Stimulated activated CD8-positive, alpha-beta memory T cell treated with anti-CD3 and anti-CD28 coated beads, Interleukin-4, amount 100 ng/mL, for 24 hours (primary cell): ENCODE results near the gene C6orf62.
"Not testable (repeated sequence)": the region's sequence is repeated elsewhere in the genome, so short reads cannot be mapped to it uniquely, and the experiment has no call there.

Experiments used
- DNase-seq: peaks from one replicate; pipeline ENCODE4 v3.0.0-alpha.2; 2020; ENCODE audit warnings: low read depth

Gene C6orf62

GRCh38 chr6:24696097-24696496 lies 22.9 kb downstream of the C6orf62 start:
- no peak for DNase-seq

- not testable (repeated sequence) for DNase-seq
Observed at GRCh38 chr6:24695635-24696034, 23.3 kb downstream of the C6orf62 start.

GRCh38 chr6:24694198-24694597 lies 24.8 kb downstream of the C6orf62 start:
- no peak for DNase-seq

- DNase-seq: no peak
Observed at GRCh38 chr6:24692848-24693592, 25.9 kb downstream of the C6orf62 start.

- DNase-seq: no peak
Observed at GRCh38 chr6:24692415-24692814, 26.5 kb downstream of the C6orf62 start.

GRCh38 chr6:24692003-24692402 lies 27.0 kb downstream of the C6orf62 start:
- DNase-seq: no peak

- no peak for DNase-seq
Observed at GRCh38 chr6:24691550-24691949, 27.4 kb downstream of the C6orf62 start.

GRCh38 chr6:24690593-24690992 lies 28.4 kb downstream of the C6orf62 start:
- no peak for DNase-seq

GRCh38 chr6:24689964-24690363 lies 29.0 kb downstream of the C6orf62 start:
- DNase-seq: no peak

- no peak for DNase-seq
Observed at GRCh38 chr6:24686946-24687345, 32.0 kb downstream of the C6orf62 start.

- no peak for DNase-seq
Observed at GRCh38 chr6:24686408-24686807, 32.5 kb downstream of the C6orf62 start.

- DNase-seq: no peak
Observed at GRCh38 chr6:24683297-24684296, 35.4 kb downstream of the C6orf62 start.

GRCh38 chr6:24680582-24680981 lies 38.4 kb downstream of the C6orf62 start:
- DNase-seq: no peak

GRCh38 chr6:24678792-24679352 lies 40.1 kb downstream of the C6orf62 start:
- not testable (repeated sequence) for DNase-seq

- no peak for DNase-seq
Observed at GRCh38 chr6:24673625-24674024, 45.3 kb downstream of the C6orf62 start.

GRCh38 chr6:24672620-24673182 lies 46.3 kb downstream of the C6orf62 start:
- no peak for DNase-seq

- DNase-seq: not testable (repeated sequence)
Observed at GRCh38 chr6:24671077-24671476, 47.9 kb downstream of the C6orf62 start.

- not testable (repeated sequence) for DNase-seq
Observed at GRCh38 chr6:24670492-24670891, 48.5 kb downstream of the C6orf62 start.

GRCh38 chr6:24668997-24669361 lies 50.0 kb downstream of the C6orf62 start:
- DNase-seq: no peak

GRCh38 chr6:24668066-24668996 lies 50.6 kb downstream of the C6orf62 start:
- DNase-seq: not testable (repeated sequence)

GRCh38 chr6:24667378-24667803 lies 51.6 kb downstream of the C6orf62 start:
- DNase-seq: no peak
